GM12892 (cell line): Measurements from ENCODE around the gene KRT15.

Experiments used
- POLR2A ChIP-seq: IDR thresholded peaks from 2 replicates; pipeline ENCODE4 v1.6.1; 2011; ENCODE audit warnings: low read depth, low read length, control low read depth
- POLR2AphosphoS5 ChIP-seq: IDR thresholded peaks from 2 replicates; pipeline ENCODE4 v1.6.1; 2011; ENCODE audit warnings: low read depth, low read length, control low read depth
- TAF1 ChIP-seq: IDR thresholded peaks from 2 replicates; pipeline ENCODE4 v1.6.1; 2011; ENCODE audit warnings: low read depth, mild to moderate bottlenecking, control low read depth, low read length, borderline replicate concordance

GRCh38 chr17:41546819-41547218 is 28.1 kb upstream of the KRT15 start:
- no peak for TF ChIP-seq POLR2A
- TF ChIP-seq POLR2AphosphoS5: no peak
- TF ChIP-seq TAF1: no peak
